ENCODE measurements around the gene C8G.

Gene C8G

DNA sequence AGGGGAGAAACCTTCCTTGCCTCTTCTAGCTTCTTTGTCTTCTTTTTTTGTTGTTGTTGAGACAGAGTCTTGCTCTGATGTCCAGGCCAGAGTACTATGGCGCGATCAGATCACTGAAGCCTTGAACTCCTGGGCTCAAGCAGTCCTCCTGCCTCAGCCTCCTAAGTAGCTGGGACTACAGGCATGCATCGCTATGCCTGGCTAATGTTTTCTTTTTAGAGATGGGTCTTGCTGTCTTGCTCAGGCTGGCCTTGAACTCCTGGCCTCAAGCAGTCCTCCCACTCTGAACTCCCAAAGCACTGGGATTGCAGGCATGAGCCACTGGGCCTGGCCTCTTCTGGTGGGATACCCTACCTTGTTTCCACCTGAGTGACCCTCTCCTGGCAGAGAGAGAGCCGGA is 43.8 kb downstream of the C8G start:
- no peak for DNase-seq

DNA sequence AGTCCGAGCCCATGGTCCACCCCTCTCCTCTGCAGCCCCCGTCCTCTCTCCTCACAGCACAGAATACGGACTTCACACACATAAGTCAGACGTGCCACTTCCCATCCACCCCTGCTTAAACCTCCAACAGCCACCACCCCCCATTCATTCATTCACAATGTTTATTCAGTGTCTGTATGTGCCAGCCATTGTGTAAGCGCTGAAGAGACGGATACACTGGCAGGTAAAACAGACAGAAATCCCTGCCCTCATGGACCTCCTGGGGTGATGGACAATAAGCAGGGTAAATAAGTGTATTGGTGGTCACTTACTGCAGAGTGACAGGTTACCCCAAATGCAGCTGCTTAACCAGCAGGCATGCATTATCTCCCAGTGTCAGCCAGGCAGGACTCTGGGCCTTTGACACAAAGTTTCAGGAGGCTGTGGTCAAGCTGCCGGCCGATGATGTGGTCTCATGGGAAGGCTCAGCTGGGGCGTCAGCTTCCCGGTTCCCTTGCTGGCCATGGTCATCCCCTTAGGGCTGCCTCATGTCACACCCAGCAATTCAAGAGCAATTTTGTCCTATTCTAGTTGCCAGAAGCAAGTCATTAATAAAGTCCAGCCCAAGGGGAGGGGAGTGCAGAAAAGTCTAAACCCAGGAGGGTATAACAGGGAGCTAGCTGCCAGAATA is 45.3 kb downstream of the C8G start:
- peak; percentile 81 for DNase-seq

DNA sequence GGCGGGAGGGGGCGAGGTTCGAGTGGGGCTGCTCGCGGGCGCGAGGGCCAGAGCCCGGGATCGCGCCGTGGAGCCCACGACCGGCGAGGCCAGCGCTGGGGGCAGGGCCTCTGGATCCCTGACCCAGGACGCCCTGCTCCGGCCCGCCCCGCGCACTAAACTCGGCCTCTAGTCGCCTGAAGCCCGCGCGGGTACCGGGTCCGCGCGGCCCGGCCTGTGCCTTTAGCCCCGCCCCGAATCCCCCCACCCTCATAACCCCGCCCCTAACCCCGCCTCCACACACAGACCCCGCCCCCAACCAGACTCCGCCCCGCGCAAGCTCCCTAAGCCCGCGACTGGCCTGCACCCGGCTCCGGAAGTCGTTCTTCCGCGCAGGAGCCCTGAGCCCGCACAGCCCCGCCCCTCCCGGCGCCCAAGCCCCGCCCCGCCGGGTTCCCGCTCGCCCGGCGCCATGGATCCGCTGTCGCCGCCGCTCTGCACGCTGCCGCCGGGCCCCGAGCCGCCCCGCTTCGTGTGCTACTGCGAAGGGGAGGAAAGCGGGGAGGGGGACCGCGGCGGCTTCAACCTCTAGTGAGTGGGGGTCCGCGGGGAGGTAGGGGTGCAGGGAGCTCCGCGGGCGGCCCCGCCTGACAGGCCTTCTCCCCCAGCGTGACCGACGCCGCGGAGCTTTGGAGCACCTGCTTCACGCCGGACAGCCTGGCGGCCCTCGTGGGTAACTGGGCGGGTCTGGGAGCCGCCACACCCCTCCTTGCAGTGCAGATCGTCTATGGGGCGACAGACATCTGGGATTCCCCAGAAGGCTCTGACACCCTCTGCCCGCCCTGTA is 47.2 kb downstream of the C8G start, which contains the start of gene PAXX:
TSS of gene PAXX (plus strand) at position 430 of the 826 bp plus-strand sequence. CDS start at position 452, 22 bp downstream.
- peak; percentile 90 for DNase-seq

DNA sequence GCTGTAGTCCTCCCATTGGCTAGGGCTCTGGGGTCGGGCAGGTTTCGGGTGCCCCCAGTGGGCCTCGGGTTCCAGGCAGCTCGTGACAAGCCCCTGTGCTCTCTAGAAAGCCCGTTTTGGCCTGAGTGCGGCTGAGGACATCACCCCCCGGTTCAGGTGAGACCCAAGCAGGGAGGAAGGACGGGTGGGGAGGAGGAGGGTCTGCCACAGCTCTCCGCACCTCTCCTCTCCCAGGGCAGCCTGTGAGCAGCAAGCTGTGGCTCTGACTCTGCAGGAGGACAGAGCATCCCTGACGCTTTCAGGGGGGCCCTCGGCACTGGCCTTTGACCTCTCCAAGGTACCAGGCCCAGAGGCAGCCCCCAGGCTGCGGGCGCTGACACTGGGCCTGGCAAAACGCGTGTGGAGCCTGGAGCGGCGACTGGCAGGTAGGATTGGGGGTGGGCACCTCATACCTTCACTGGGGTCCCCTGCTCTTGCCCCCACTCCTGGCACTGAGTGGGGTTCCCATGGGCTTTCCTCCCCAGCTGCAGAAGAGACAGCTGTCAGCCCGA is 47.9 kb downstream of the C8G start:
- DNase-seq: no peak

DNA sequence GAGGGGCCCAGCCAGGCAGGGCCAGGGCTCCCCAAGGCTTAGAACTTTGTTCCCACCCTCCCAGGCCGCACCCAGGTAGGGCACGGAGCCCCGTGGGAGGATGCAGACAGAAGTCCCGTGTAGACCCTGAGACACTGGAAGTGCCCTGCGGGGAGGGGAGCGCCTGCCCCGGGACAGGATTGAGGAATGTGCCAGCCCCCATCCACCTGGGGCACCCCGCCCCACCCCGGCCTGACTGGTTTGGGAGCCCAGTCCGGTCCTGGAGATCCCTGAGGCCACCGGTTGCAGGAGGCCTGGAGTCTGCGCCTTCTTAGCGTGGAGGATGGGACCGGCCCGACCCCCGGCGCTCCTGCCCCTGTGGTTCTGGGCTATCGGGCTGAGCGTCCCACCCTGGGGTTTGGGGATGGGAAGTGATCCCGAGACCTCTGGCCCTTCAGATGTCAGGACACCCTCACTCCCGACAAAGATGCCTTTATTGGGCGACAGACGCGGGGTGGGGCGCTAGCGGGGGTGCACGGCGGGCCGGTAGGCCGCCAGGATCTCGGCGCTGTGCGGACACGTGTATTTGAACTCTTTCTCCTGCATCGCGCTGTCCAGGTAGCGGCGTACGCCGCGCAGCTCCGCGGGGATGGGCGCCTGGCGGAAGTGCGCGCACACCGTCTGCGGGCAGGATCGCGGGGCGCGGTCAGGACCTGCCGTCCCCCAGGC is 49.3 kb downstream of the C8G start:
- DNase-seq: no peak

DNA sequence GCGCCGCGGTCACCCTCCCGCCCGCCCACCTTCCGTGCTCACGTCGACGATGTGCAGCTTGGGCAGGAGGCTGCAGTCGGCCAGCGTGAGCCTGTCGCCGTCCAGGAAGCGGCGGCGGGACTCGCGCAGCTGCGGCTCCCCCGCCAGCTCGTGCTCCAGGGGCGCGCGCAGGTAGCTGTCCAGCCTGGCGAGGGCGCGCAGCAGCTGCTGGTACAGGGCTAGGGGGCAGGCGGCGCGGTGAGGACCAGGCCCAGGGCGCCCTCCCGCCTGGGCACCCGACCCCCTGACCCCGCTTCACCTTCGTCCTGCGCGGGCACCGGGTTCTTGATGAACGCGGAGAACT is 49.8 kb downstream of the C8G start:
- no peak for DNase-seq

DNA sequence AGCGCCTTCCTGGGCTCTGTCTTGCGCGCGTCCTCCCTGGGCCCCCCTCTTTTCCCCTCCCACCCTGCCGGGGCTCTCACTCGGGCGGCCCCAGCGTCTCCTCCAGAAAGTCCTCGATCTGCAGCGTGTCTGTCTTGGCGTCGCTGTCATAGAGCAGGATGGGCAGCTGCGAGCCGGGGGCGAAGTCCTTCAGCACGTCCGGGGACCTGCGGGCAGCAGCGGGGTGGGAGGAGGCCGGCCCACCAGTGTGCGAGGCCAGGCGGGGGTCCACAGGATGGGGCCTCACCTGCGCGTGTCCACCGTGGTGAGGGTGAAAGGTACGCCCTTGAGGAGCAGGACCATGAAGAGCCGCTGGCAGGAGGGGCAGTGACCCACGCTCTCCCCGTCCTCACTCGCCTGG is 50.3 kb downstream of the C8G start:
- no peak for DNase-seq

DNA sequence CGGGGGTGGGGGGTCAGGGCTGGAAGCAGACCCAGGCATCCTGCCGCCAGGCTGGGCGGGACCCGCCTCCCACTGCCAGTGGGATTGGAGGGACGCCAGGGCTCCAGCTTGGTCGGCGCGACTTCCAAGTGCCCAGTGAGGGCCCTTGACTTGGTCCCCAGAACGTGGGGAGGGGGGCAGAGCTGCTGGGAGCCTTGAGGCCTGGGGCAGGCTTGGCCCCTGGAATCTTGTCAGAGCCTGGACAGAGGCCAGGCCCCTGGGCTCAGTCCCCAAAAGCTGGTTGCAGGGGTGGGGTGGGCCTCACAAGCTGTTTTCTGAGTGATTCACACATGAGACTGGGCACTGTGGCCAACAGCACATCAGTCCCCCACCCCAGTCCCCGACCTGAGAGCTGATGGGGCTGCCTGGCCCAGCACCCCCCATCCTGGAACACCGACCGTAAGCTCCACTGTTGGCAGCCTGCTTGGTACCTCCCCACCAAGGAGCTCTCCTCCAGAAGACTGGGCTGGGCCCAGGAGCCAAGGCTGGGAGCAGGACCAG is 50.8 kb downstream of the C8G start:
- peak; percentile 31 for DNase-seq

Measured in NCI-H345 (cell line).